ENCODE results near the gene ERP44.

DNA sequence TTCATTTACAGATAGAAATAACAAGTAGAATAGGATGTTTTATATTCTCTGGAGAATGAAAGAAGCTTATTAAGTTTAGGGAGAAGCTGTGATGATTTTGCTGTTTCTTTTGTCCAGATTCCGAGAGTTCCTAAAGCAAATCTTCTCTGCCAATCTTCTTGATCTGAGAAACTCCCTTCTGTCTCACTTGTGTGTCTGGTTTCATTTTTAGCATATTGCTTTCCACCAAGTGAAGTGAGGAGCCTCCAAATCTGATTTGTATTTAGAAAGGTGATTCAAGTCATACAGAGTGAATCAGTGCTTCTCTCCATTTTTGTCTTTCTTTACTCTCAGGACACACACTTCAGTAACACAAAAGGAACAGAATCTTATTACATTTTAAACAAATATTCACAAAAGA, 144.0 kb downstream of the ERP44 start:
- TF ChIP-seq SUZ12 (IDR thresholded peaks at IDR 0.05) (no peak), FOXK2 (IDR thresholded peaks at IDR 0.05) (no peak), LEF1 (IDR thresholded peaks at IDR 0.05; ENCODE audit: borderline replicate concordance) (no peak), SP1 (IDR thresholded peaks at IDR 0.05) (no peak), BHLHE40 (IDR thresholded peaks at IDR 0.05; ENCODE audit: borderline replicate concordance) (no peak), ELF4 (IDR thresholded peaks at IDR 0.05) (no peak), L3MBTL2 (conservative IDR thresholded peaks at IDR 0.05) (no peak), FOXA1 (IDR thresholded peaks at IDR 0.05) (no peak)

Measured in HEK293T (cell line).